Hepatocyte (in vitro differentiated cells): Measurements from ENCODE around the gene TRAPPC11.

Experiments used
- EZH2 ChIP-seq: fragments of 200-600 bp; sonication (generic); IDR thresholded peaks from 2 replicates; pipeline ENCODE4 v1.6.1; 2016; ENCODE audit warnings: antibody characterized with exemption, mild to moderate bottlenecking, borderline replicate concordance
- EZH2phosphoT487 ChIP-seq: fragments of 200-600 bp; sonication (generic); IDR thresholded peaks from one replicate; pipeline ENCODE4 v1.6.1; 2018; ENCODE audit warnings: antibody characterized with exemption, mild to moderate bottlenecking, low read depth, moderate library complexity; ENCODE audit not compliant: unreplicated experiment, severe bottlenecking
- TF ChIP-seq, protein P1 (sequence below): fragments of 200-600 bp; sonication (generic); IDR thresholded peaks from 2 replicates; pipeline ENCODE4 v1.5.1; 2016; ENCODE audit warnings: antibody characterized with exemption, mild to moderate bottlenecking; ENCODE audit not compliant: poor library complexity

DNA sequence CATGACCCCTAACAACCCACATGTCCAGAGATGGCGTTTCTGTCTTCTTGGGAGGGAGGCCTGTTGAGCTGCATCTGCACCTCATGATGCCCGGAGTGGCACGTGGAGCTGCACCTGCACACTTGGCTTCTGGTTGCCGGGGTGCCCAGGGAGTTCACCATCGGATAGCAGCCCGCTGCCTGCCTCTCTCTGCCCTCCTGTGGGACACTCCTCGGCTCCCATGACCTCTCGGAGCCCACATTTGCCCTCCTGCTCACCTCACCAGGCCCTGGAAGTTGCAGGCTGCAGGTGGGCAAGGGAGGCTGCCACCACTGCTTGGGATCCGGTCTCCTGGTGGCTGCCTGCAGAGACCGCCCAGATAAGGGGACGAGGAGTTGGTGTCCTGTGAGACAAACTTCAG, 74.1 kb downstream of the TRAPPC11 start:
- TF ChIP-seq, protein P1, sequence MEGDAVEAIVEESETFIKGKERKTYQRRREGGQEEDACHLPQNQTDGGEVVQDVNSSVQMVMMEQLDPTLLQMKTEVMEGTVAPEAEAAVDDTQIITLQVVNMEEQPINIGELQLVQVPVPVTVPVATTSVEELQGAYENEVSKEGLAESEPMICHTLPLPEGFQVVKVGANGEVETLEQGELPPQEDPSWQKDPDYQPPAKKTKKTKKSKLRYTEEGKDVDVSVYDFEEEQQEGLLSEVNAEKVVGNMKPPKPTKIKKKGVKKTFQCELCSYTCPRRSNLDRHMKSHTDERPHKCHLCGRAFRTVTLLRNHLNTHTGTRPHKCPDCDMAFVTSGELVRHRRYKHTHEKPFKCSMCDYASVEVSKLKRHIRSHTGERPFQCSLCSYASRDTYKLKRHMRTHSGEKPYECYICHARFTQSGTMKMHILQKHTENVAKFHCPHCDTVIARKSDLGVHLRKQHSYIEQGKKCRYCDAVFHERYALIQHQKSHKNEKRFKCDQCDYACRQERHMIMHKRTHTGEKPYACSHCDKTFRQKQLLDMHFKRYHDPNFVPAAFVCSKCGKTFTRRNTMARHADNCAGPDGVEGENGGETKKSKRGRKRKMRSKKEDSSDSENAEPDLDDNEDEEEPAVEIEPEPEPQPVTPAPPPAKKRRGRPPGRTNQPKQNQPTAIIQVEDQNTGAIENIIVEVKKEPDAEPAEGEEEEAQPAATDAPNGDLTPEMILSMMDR: no peak
- TF ChIP-seq EZH2 (no peak), EZH2phosphoT487 (no peak)
